IMR-90 (cell line): ENCODE measurements around the gene SECTM1. TPM values are rescaled to one million over a fixed set of nuclear protein-coding genes. Genes with fewer than 3 reads are reported as not detected.

Experiments
- ATAC-seq: fragments of 200-7000 bp; cut with Tn5 transposase; 2 replicates; pipeline ENCODE4 v1.9.1; 2020; ENCODE audit warnings: low read depth, mild to moderate bottlenecking, moderate library complexity
- Bru-seq: library from RNA; stranded (reverse); fragments of 400-500 nt; gene quantifications from one replicate; lab custom pipeline; 2021; lab: Mats Ljungman, UMichigan
- BruChase-seq, 2 experiments: library from RNA; stranded (reverse); fragments of 400-500 nt; gene quantifications; one replicate each; lab custom pipeline; 2021; lab: Mats Ljungman, UMichigan
- BruUV-seq: library from RNA; stranded (reverse); fragments of 400-500 nt; replicated peaks from 2 replicates; lab custom pipeline; 2021; lab: Mats Ljungman, UMichigan
- CTCF ChIA-PET: fragments of 300-600 bp; formaldehyde crosslinking; extraction: SDS; loops from one replicate; lab custom pipeline; 2021; ENCODE audit warnings: antibody characterized with exemption; lab: Yijun Ruan, JAX
- POLR2A ChIA-PET: fragments of 300-600 bp; sonication (Branson Sonifier 250); formaldehyde crosslinking; loops from one replicate; lab custom pipeline; 2022; ENCODE audit warnings: antibody characterized with exemption; ENCODE audit not compliant: unreplicated experiment; lab: Charles Lee
- DNase-seq: peaks from one replicate; pipeline ENCODE4 v3.0.0; 2013
- H2AFZ ChIP-seq: replicated peaks from 2 replicates; pipeline ENCODE3; 2013; ENCODE audit warnings: low read length, mild to moderate bottlenecking; ENCODE audit not compliant: poor library complexity
- H2AK5ac ChIP-seq: 2 replicates; pipeline ENCODE4 v1.6.1; 2013; ENCODE audit warnings: low read depth, low read length, inconsistent platforms
- H2AK9ac ChIP-seq: replicated peaks from 2 replicates; pipeline ENCODE3; 2013; ENCODE audit warnings: mild to moderate bottlenecking, low read depth, low read length, moderate library complexity; ENCODE audit not compliant: poor library complexity
- H2BK120ac ChIP-seq: 2 replicates; pipeline ENCODE4 v1.6.1; 2013; ENCODE audit warnings: low read depth, low read length, inconsistent platforms
- H2BK15ac ChIP-seq: 3 replicates; pipeline ENCODE4 v1.6.1; 2013; ENCODE audit warnings: low read depth, low read length, inconsistent platforms
- H2BK20ac ChIP-seq: 2 replicates; pipeline ENCODE4 v1.6.1; 2013; ENCODE audit warnings: low read depth, mild to moderate bottlenecking, inconsistent platforms, low read length, moderate library complexity
- H2BK5ac ChIP-seq: 2 replicates; pipeline ENCODE4 v1.6.1; 2013; ENCODE audit warnings: mild to moderate bottlenecking, low read depth, low read length, inconsistent platforms; ENCODE audit not compliant: poor library complexity, severe bottlenecking
- H3K14ac ChIP-seq: replicated peaks from 2 replicates; pipeline ENCODE4 v1.6.1; 2013; ENCODE audit warnings: low read depth, low read length, inconsistent platforms
- H3K18ac ChIP-seq: 2 replicates; pipeline ENCODE4 v1.6.1; 2013; ENCODE audit warnings: low read depth, low read length, control low read depth
- H3K23ac ChIP-seq: 2 replicates; pipeline ENCODE4 v1.6.1; 2013; ENCODE audit warnings: low read depth, low read length, inconsistent platforms
- H3K27ac ChIP-seq: 2 replicates; pipeline ENCODE4 v1.5.1; 2013; ENCODE audit warnings: mild to moderate bottlenecking, control low read depth, low read length; ENCODE audit not compliant: insufficient read depth
- H3K27me3 ChIP-seq: 2 replicates; pipeline ENCODE4 v1.6.1; 2013; ENCODE audit warnings: low read length; ENCODE audit not compliant: control insufficient read depth, insufficient read depth
- H3K36me3 ChIP-seq: 2 replicates; pipeline ENCODE4 v1.6.1; 2013; ENCODE audit warnings: low read length, mixed read lengths; ENCODE audit not compliant: control insufficient read depth, insufficient read depth
- H3K4ac ChIP-seq: 2 replicates; pipeline ENCODE4 v1.6.1; 2013; ENCODE audit warnings: low read depth, low read length, inconsistent platforms
- H3K4me1 ChIP-seq: 2 replicates; pipeline ENCODE4 v1.6.1; 2013; ENCODE audit warnings: low read length, mixed read lengths; ENCODE audit not compliant: control insufficient read depth, insufficient read depth
- H3K4me2 ChIP-seq: 2 replicates; pipeline ENCODE4 v1.6.1; 2013; ENCODE audit warnings: low read depth, mild to moderate bottlenecking, control low read depth, low read length, moderate library complexity
- H3K4me3 ChIP-seq: 2 replicates; pipeline ENCODE4 v1.5.1; 2013; ENCODE audit warnings: low read depth, mild to moderate bottlenecking, control low read depth, low read length, moderate library complexity; ENCODE audit not compliant: insufficient read depth
- H3K56ac ChIP-seq: 2 replicates; pipeline ENCODE4 v1.6.1; 2013; ENCODE audit warnings: low read length, inconsistent platforms; ENCODE audit not compliant: insufficient read depth; ENCODE audit errors: extremely low read depth
- H3K79me1 ChIP-seq, 2 experiments: 2 replicates each; pipeline ENCODE4 v1.6.1; 2013; ENCODE audit warnings: low read length in 2 of 2, inconsistent platforms in 1 of 2, low read depth in 1 of 2
- H3K9ac ChIP-seq: 2 replicates; pipeline ENCODE4 v1.6.1; 2013; ENCODE audit warnings: low read depth, low read length, control low read depth
- H3K9me1 ChIP-seq: 2 replicates; pipeline ENCODE4 v1.6.1; 2013; ENCODE audit warnings: low read length, inconsistent platforms; ENCODE audit not compliant: insufficient read depth
- H3K9me3 ChIP-seq: 2 replicates; pipeline ENCODE4 v1.6.1; 2013; ENCODE audit warnings: low read length; ENCODE audit not compliant: control insufficient read depth, insufficient read depth
- H4K20me1 ChIP-seq: 2 replicates; pipeline ENCODE4 v1.6.1; 2013; ENCODE audit warnings: low read length, inconsistent platforms; ENCODE audit not compliant: insufficient read depth
- H4K5ac ChIP-seq: 2 replicates; pipeline ENCODE4 v1.6.1; 2013; ENCODE audit warnings: mild to moderate bottlenecking, low read depth, low read length, control low read depth
- H4K8ac ChIP-seq, 2 experiments: 2 replicates each; pipeline ENCODE4 v1.6.1; 2013; ENCODE audit warnings: low read depth in 2 of 2, low read length in 2 of 2, control low read depth in 1 of 2, inconsistent platforms in 1 of 2
- H4K91ac ChIP-seq: 2 replicates; pipeline ENCODE4 v1.6.1; 2013; ENCODE audit warnings: low read depth, low read length, inconsistent platforms; ENCODE audit not compliant: insufficient read depth
- BHLHE40 ChIP-seq: fragments of 150-350 bp; IDR thresholded peaks from 2 replicates; pipeline ENCODE4 v1.6.1; 2016; ENCODE audit warnings: mild to moderate bottlenecking, low read depth, low read length
- MXI1 ChIP-seq: IDR thresholded peaks from 2 replicates; pipeline ENCODE4 v1.6.1; 2012; ENCODE audit warnings: low read depth, mild to moderate bottlenecking, low read length, moderate library complexity, borderline replicate concordance
- WGBS, 2 experiments: methylation state at CpG; one replicate each; pipeline versions ENCODE4 v1.1.5 to v1.1.7; 2013; ENCODE audit warnings: missing lambda C conversion rate in 2 of 2; ENCODE audit not compliant: insufficient read length in 1 of 2; ENCODE audit errors: extremely low coverage in 2 of 2; 5-methylcytosine and 5-hydroxymethylcytosine counted together
- dilution Hi-C: fragments of 300-500 bp; cut with HindIII; formaldehyde crosslinking; loops from one replicate; pipeline ENCODE4 v1.14.3; 2018; ENCODE audit warnings: low sequenced_read_pairs; ENCODE audit not compliant: unreplicated experiment
- in situ Hi-C: fragments of 300-500 bp; cut with MboI; formaldehyde crosslinking; loops from 3 replicates; pipeline ENCODE4 v1.14.3; 2019; ENCODE audit warnings: low sequenced_read_pairs, inconsistent platforms, mixed read lengths
- intact Hi-C: fragments of 100-400 bp; cut with micrococcal nuclease; formaldehyde crosslinking; loops from 2 replicates; pipeline ENCODE4 v1.10.0; 2022
- long read RNA-seq: library from polyadenylated mRNA; unstranded; transcript quantifications from one replicate; pipeline ENCODE4 v2.0.0, GENCODE V29; 2021; ENCODE audit not compliant: unreplicated experiment
- polyA plus RNA-seq, 3 experiments: library from polyadenylated mRNA; depleted of rRNA; stranded (reverse); fragments of >200 nt; gene quantifications; 2 replicates each; pipeline ENCODE4 v1.2.3, GENCODE V29; 2012; ENCODE audit warnings: low replicate concordance in 1 of 3
- total RNA-seq: library from RNA; depleted of rRNA; stranded (reverse); fragments of >200 nt; gene quantifications from 2 replicates; pipeline ENCODE4 v1.2.3, GENCODE V29; 2012; rRNA removed

The SECTM1 gene
- total RNA-seq (1.7 and 2.3 TPM in 2 replicates), polyA plus RNA-seq (2012; rRNA removed) (4.4 and 5.2 TPM in 2 replicates), Bru-seq, nascent RNA (percentile 31 among the genes with signal in this experiment), BruChase-seq, experiment 1, labeled RNA remaining after a 6-hour chase (percentile 41 among the genes with signal in this experiment), BruChase-seq, experiment 2, labeled RNA remaining after a 2-hour chase (percentile 30 among the genes with signal in this experiment)
- 4.9 and 10.8 TPM in 2 replicates for polyA plus RNA-seq (2012; cell fraction: cytosol; rRNA removed)
- 1.2 and 2.4 TPM in 2 replicates for polyA plus RNA-seq (2012; cell fraction: nucleus; rRNA removed; ENCODE audit: low replicate concordance)
- long read RNA-seq, transcript SECTM1-201 (5 exons, 2,235 nt): major isoform, 9 of 33 reads
- long read RNA-seq, partial matches to known transcripts: 10 of 33 reads
- long read RNA-seq, other reads (novel, unspliced or antisense): 12 of 33 reads

DNA sequence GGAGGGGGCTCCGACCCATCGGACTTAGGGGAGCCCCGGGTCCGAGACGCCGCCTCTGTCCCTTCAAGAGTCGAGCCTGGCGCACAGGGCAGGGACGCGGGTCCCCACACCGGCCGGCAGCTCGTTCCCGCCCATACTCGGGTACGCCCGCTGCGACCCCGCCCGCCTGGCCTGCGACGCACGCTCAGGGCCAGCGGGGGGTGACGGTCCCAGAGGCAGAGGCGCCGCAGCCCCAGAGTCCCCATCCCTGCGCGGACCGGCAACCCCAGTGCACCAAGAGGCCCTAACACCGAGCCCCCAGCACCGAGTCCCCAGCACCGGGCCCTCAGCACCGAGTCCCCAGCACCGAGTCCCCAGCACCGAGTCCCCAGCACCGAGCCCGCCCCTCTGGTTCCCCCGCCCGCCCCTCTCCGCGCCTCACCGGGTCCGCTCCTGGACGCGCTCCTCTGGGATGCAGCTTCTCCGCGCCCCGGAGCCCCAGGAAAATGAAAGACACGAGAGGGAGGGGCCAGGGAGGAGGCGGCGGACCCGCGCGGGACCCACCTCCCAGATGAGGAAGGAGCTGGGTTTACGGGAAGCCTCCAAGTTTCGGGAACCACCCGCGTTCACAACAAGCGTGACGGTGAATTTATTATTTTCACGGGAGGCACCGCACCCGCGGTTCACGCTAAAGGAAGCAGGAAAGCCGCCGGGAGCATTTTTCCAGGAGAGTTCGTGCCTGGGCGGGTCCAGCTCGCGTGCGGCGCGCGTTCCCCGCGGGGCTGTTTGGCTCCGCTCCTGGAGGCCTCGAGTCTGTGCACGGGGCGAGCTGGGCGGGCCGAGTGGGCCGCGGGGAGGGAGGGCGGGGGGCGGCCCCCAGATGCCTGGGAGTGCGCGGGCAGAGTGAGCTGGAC lies at the start of gene SECTM1:
SECTM1 (minus strand) TSS at position 488 of the 893 bp plus-strand sequence. CDS start 6,526 bp downstream, outside the sequence.
- H3K14ac ChIP-seq: peak within 1 kb of the TSS; percentile 75; the same call in 1 of the 2 replicates
- H4K5ac ChIP-seq: peak within 1 kb of the TSS; percentile 47
- no peaks in the 10 kb centered on the region for H3K9me3 ChIP-seq
- ATAC-seq (peak; percentile 51), DNase-seq (peak; percentile 23)
- WGBS, 2 experiments: 4% methylated on average over 37 of the region's 90 CpGs; no CpG with 5 or more reads in 1 of the 2 experiments
- peak within 1 kb of the TSS; percentile 98 for H2AFZ ChIP-seq
- H2BK120ac ChIP-seq: peak within 1 kb of the TSS; percentile 91
- dilution Hi-C loops (no loop called here), in situ Hi-C loops (no loop called here), intact Hi-C loops (no loop called here)
- TF ChIP-seq BHLHE40: peak; percentile 88
- no peak for TF ChIP-seq MXI1
- peak within 1 kb of the TSS; percentile 8; the same call in 1 of the 2 replicates for H3K27ac ChIP-seq
- H3K4me1 ChIP-seq: peaks cover 24% of the 10 kb centered on the region
- H3K9me1 ChIP-seq: no peaks in the 10 kb centered on the region
- POLR2A ChIA-PET: no interaction called here
- H4K91ac ChIP-seq: peak within 1 kb of the TSS; percentile 70
- H3K18ac ChIP-seq: peak within 1 kb of the TSS; percentile 30; the same call in 1 of the 2 replicates
- 0 out of 4 replicates have a peak, but pooled peaks cover 0 to 3% of the 10 kb centered on the region in 2 experiments for H3K79me1 ChIP-seq
- no peaks in the 10 kb centered on the region for H4K20me1 ChIP-seq
- peak within 1 kb of the TSS; percentile 94 for H3K4me2 ChIP-seq
- CTCF ChIA-PET: interaction anchor here (0.5 kb wide), 1 partner anchor 49 kb away, joined by 3 read pairs; no protein-coding TSS in a partner anchor
- no peak within 1 kb of the TSS for H2BK5ac ChIP-seq
- peak within 1 kb of the TSS in 1 of 2 experiments; percentile 76; a peak in 2 of 4 replicates for H4K8ac ChIP-seq
- H3K4me3 ChIP-seq: peak within 1 kb of the TSS; percentile 67
- H2AK5ac ChIP-seq: peak within 1 kb of the TSS; percentile 78
- peak within 1 kb of the TSS; percentile 49; the same call in 1 of the 2 replicates for H3K9ac ChIP-seq
- H3K36me3 ChIP-seq: no peaks in the 10 kb centered on the region
- no TSS peak for BruUV-seq
- H2BK15ac ChIP-seq: no peak within 1 kb of the TSS; the same call in 2 of the 3 replicates
- peak within 1 kb of the TSS; percentile 61; the same call in 1 of the 2 replicates for H3K56ac ChIP-seq
- H2AK9ac ChIP-seq: peak within 1 kb of the TSS; percentile 83
- H3K27me3 ChIP-seq: 0 out of 2 replicates have a peak, but pooled peaks cover 3% of the 10 kb centered on the region
- H2BK20ac ChIP-seq: no peak within 1 kb of the TSS
- peak within 1 kb of the TSS; percentile 84 for H3K23ac ChIP-seq
- peak within 1 kb of the TSS; percentile 82 for H3K4ac ChIP-seq
